Measurements from ENCODE around the gene ARID2. TPM values are rescaled to one million over a fixed set of nuclear protein-coding genes. Genes with fewer than 3 reads are reported as not detected.

ARID2 gene
- polyA plus RNA-seq, 3 donors: 3.7 to 4.7 (median 4.7) TPM

DNA sequence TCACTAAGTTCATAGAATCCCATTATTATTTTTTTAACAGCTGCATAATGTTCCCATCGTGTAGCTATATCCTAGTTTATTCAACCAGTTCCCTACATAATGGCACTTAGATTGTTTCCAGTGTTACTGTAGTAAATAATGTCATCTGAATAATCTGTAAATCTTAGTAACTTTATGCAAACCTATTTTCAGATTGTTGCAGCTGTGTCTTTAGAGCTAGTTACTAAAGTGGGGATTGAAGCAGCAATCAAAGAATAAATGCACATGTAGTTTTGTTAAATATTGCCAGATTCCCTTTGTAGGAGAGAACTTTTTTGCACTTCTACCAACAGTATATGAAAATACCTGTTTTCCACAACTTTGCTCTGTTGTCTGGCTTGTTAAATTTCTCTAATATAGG, 13.1 kb downstream of the ARID2 start:
- no peak overlapping the region for H3K27ac ChIP-seq (ENCODE audit: low read depth, low read length)
- WGBS, 3 donors: 95 to 99% (median 98%) methylated on average over 1 of the region's 1 CpG

DNA sequence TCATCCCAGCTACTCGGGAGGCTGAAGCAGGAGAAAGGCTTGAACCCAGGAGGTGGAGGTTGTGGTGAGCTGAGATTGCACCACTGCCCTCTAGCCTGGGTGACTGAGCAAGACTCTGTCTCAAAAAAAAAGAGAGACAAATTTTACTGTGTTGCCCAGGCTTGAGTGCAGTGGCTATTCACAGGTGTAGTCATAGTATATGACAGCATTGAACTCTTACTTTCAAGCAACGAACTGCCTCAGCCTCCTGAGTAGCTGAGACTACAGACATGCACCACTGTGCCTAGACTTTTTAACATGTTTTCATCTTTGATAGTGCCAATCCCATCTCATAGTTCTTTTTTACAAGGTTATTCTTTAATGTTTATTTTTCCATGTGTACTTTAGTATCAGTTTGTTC, 13.7 kb downstream of the ARID2 start:
- WGBS, 3 donors: 69 to 95% (median 87%) methylated on average over 2 of the region's 2 CpGs
- H3K27ac ChIP-seq (ENCODE audit: low read depth, low read length): no peak overlapping the region

DNA sequence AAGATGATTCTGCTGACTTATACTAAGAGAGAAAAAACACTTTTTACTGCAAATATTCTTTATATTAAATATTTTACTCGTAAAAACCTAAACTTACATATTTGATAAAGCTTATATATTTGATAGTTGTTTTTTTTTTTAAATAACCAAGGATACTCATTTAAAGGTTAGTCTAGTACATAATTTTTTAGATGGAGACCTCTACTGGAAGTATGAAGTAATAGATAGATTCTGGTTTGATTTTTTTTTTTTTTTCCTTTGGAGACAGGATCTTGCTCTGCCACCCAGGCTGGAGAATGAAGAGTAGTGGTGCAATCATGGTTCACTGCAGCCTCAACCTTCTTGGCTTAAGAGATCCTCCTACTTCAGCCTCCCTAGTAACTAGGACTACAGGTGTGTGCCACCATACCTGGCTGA, 16.4 kb downstream of the ARID2 start:
- WGBS, 3 donors: 61 to 75% (median 67%) methylated on average over 1 of the region's 1 CpG
- no peak overlapping the region for H3K27ac ChIP-seq (ENCODE audit: low read depth, low read length)

DNA sequence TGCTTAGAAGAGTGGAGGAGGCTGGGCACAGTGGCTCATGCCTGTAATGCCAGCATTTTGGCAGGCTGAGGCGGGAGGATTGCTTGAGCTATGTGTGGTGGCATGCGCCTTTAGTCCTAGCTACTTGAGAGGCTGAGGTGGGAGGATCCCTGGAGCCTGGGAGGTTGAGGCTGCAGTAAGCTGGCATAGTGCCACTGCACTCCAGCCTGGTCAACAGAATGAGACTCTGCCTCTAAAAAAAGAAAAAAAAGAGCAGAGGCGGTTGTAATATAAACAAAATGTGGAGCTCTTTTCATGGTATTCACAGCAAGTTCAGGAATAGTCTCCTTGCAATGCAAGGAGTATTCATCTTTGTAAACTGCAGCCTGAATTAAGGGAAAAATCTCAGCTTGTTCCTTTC, 27.2 kb downstream of the ARID2 start:
- 83 to 91% (median 86%) methylated on average over 3 of the region's 3 CpGs for WGBS, 3 donors
- no peak overlapping the region for H3K27ac ChIP-seq (ENCODE audit: low read depth, low read length)

DNA sequence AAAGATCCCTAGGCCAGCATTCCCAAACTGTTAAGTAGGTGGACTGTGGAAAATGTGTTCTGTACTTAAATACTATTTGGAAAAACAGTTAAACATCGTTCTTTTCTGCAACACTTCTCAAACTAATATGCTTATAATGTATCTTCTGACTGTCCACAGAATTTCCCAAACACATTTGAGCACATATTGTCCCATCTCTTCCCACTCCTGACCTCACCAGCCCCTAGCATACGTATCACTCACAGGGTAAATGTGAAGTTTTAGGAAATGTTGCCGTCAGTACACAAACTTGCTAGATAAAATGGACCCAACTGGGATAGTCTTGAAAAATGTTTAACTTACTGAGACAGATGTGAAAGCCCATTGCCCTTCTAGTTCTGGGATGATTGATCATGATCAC, 27.7 kb downstream of the ARID2 start:
- WGBS, 3 donors: 73 to 91% (median 84%) methylated on average over 3 of the region's 3 CpGs
- H3K27ac ChIP-seq (ENCODE audit: low read depth, low read length): no peak overlapping the region

DNA sequence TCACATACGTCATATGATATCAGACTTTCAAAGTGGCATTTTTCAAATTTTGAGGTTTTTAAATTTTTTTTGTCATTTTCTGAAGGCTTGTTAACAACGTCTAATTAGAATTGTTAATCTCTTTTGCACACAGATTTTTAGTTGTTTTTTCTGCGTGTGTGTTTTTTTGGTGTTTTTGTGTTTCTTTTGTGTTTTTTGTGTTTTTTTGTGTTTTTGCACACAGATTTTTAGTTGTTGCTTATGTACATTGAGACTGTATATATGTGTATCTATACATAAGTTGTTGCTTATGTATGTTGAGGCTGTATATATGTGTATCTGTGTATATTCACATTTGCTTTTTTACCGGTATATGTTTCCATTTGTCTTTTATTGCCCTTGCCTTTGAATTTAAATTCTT, 30.8 kb downstream of the ARID2 start:
- 93 to 96% (median 94%) methylated on average over 4 of the region's 4 CpGs for WGBS, 3 donors
- no peak overlapping the region for H3K27ac ChIP-seq (ENCODE audit: low read depth, low read length)

DNA sequence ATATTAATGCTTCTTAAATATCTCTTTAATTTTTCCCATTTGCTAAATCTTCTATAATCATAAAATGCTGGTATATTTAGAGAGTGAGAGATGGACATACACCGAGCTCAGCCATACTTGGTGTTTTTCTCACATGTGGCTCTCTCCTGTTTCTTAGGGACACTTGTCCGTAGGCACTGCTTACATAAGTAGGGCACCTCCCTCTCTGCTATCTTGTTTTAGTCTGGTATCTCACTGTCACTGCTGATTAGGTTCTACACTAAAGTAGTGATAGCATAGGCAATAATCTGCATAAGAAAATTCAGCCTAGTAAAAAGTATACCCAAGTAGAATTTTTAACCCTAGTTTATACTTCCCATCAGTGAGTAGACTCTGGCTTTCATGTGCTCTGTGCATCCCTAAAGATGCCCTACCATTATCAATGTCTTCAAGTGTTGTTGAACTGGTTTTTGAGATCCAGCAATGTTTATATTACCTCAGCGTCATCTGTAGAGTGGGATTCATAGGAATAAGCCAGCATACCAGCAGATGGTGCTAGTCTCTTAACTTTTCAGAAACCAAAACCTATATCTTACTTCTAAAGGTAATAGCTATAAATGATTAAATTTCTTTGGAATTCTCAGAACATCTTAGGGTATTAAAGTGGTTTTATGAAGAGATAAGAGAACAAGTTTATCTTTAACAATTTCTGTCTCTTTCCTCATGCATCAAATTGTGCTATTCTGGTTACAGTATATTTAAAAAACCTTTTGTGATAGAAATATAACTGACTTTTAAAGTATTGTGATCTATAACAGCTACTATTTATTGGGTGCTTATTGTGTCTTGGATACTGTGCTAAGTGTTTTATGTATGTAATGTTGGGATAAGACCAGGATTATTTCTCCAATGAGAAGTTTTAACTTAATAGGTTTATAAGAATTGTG, 32.9 kb downstream of the ARID2 start:
- 34 to 61% (median 54%) methylated on average over 3 of the region's 3 CpGs for WGBS, 3 donors
- H3K27ac ChIP-seq (ENCODE audit: low read depth, low read length): no peak overlapping the region

DNA sequence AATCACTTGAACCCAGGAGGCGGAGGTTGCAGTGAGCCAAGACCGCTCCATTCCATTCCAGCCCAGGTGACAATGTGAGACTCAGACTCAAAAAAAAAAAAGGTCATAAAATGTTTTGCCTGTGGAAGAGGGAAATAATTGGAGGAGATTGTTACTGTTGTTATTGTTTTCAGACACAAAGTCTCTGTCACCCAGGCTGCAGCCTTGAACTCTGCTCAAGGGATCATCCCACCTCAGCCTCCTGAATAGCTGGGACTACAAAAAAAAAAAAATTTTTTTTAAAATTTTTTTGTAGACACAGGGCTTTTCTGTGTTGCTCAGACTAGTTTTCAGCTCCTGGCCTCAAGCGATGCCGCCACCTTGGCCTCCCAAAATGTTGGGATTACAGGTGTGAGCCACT, 33.9 kb downstream of the ARID2 start:
- WGBS, 3 donors: 97 to 98% (median 98%) methylated on average over 4 of the region's 4 CpGs
- no peak overlapping the region for H3K27ac ChIP-seq (ENCODE audit: low read depth, low read length)

DNA sequence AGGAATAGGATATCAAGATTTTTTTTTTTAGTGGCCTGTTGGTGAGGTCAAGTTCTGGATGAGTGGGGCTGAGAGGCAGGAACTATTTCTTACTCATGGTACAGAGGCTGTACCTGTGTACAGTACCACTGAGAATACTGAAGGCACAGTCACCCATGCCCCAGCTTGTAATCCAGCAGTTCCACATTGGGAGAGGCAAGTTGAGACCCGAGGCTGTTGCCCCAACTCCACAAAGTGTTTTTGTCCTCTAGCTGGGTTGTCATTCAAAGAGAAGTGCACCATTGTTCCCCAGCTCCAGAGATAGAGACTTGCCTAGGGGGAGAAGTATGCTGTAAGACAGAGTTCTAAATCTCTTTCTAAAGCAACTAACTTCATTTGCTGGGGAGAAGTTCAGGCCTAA, 38.7 kb downstream of the ARID2 start:
- WGBS, 3 donors: 88 to 100% (median 96%) methylated on average over 1 of the region's 1 CpG
- H3K27ac ChIP-seq (ENCODE audit: low read depth, low read length): no peak overlapping the region

DNA sequence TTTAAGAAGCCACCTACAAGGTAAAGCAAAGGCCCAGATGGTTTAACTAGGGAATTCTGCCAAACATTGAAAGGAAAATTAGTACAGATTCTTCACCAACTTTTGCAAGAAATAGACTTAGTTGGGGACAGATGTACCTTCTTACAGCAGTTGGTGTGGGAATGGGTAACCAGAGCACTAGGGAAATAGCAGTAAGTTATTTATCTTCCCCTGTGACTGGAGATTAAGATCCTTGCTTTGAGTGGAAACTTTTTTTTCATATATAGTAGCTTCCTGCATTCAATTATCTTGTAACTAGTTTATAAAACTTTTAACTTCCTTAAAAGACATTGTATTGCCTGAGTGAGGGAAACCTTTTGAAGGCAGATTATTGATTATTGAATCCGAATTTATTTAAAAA, 44.2 kb downstream of the ARID2 start:
- no peak overlapping the region for H3K27ac ChIP-seq (ENCODE audit: low read depth, low read length)
- 82 to 96% (median 87%) methylated on average over 1 of the region's 1 CpG for WGBS, 3 donors

DNA sequence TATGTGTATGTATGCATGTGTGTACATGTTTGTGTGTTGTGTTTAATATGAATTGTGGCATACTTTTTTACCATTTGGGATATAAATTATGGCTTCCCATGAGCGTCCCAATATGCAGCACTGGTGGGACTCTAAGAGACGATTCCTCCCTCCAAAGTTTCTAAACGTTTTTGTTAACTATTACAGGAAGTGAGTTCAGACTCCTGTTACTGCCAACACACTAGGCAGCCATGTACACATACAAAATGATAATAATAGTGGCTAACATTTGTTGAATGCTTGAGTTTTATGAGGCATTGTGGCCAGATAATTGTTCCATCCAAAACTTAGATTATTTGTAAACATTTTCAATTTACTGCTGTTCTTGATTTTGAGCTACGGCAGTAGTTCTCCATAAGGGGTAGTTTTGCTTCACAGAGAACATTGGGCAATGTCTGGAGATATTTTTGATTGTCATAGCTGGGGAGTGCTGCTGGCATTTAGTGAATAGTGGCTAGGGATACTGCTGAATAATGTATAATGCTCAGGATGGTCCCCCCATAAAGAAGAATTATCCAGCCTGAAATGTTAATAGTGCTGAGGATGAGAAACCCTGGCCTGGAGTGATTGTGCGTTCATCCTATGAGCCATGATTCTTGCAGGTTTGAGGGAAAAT, 45.1 kb downstream of the ARID2 start:
- WGBS, 3 donors: 43 to 74% (median 51%) methylated on average over 5 of the region's 5 CpGs
- H3K27ac ChIP-seq (ENCODE audit: low read depth, low read length): no peak overlapping the region

DNA sequence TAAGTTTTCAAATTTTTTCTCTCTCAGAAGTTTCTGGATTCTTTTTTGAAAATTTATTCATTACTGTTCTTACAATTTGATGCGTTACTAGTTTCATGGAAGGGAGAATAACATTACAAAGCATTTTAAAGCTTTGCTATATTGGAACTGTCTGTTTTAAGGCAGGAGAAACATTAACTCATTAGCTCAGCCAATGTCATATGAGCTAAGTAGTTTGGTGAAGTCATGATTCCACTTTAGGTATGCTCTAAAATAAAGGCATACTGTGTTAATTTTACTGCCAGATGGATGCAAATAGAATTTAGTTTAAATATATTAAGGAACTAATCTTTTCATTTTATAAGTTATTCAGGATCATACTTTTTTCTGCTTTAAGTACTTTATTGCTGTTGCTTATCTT, 46.0 kb downstream of the ARID2 start:
- whole genome bisulfite sequencing, 3 donors: 91 to 93% (median 92%) methylated on average over 1 of the region's 1 CpG
- no peak overlapping the region for H3K27ac ChIP-seq (ENCODE audit: low read depth, low read length)

DNA sequence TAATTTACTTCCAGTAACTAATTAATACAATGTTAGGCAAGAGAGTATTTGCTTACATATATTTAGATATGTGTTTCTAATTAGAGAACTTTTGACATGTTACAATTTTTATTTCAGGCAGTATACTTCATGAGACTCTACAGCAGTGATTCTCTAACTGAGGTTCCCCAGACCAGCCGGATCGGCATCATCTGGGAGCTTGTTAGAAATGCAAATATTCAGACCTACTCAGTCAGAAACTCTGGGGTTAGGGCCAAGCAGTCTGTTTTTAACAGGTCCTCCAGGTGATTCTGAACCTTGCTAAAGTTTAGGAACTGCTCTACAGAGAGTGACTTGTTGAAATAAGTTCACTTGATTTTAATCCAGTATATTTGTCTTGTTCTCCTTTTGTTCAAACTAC, 46.5 kb downstream of the ARID2 start:
- 27 to 80% (median 70%) methylated on average over 2 of the region's 2 CpGs for WGBS, 3 donors
- H3K27ac ChIP-seq (ENCODE audit: low read depth, low read length): no peak overlapping the region

DNA sequence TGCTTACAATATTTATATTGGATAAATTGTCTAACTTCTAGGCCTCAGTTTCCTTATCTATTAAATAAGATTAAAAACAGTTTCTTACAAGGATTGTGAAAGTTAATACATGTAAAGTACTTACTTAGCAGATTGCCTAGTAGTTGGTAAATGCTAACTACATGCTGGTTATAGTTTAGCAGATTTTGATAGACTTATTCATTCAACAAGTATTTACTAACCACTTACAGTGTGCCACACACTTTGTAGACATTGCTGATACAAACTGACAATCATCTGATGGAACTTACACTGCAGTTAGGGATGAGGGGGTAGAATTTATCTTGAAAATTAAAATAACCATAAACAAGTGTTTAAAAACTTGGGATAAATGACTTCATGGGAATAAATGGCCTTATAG, 50.4 kb downstream of the ARID2 start:
- no peak overlapping the region for H3K27ac ChIP-seq (ENCODE audit: low read depth, low read length)

DNA sequence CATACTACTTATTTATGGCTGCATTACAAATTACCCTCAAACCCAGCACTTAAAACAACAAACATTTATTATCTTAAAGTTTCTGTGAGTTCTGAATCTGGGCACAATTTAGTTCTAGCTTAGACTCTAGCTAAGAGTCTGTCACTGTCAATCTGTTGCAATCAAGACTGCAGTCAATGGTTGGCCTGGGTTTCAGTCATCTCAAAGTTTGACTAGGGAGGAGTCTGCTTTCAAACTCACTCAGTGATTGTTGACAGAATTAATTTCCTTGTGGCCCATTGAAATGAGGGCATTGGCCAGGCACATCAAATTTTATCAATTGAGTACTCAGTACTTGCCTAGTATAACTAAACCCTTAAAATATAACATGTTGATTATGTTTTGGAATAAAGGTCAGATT, 51.6 kb downstream of the ARID2 start:
- no peak overlapping the region for H3K27ac ChIP-seq (ENCODE audit: low read depth, low read length)

DNA sequence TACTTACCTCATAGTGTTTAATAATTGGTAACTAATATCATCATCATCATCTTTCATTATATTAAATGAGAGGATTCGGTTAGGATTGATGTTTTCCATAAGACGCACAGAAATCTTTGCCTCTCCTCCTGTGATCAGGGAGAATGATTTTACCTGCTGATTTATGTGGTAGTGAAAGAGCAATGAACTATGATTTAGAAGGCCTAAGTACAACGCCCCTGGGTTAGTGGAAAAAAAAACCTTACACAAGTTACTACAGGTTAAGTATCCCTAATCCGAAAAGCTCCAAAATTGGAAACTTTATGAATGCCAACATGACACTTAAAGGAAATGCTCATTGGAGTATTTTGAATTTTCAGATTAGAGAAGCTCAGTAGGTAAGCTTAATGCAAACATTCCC, 55.8 kb downstream of the ARID2 start:
- no peak overlapping the region for H3K27ac ChIP-seq (ENCODE audit: low read depth, low read length)
- 82 to 98% (median 95%) methylated on average over 4 of the region's 4 CpGs for WGBS, 3 donors

DNA sequence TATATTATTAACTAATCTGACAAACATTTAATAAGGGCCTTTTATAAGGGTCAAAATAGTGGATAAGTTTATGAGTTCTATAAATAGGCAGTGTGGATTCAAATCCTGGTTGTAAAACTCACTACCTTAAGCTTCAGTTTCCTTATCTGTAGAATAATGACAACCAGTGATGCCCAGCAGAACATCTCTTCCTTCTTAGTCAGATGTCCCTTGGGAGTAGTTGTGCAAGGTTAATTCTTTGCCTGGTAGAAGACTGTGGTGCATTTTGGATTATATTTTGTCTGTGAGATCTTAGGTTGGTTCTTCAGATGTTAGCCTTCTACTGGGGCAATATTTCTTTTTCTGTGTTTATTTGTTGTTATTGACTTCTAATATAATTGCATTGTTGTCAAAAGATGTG, 59.5 kb downstream of the ARID2 start:
- no peak overlapping the region for H3K27ac ChIP-seq (ENCODE audit: low read depth, low read length)

DNA sequence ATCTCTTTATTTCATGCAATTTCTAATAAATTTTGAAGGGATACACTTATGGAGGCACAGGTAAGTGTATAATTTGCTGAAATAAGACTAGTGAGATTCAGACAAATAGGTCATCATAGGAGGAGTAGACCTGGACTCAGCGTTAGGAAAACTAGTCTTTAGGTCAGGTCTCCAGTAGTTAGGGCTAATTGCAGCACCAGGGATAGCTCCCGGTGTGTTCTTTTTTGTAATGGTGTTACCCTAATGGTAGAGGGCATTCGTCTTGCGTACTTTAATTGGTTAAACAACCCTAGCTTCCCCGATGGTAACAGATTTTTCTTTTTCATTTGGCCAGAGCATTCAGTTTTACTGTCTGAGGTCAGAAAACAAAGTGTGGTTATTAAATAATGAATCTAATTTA, 64.9 kb downstream of the ARID2 start:
- no peak overlapping the region for H3K27ac ChIP-seq (ENCODE audit: low read depth, low read length)
- 90 to 96% (median 90%) methylated on average over 5 of the region's 5 CpGs for whole genome bisulfite sequencing, 3 donors

DNA sequence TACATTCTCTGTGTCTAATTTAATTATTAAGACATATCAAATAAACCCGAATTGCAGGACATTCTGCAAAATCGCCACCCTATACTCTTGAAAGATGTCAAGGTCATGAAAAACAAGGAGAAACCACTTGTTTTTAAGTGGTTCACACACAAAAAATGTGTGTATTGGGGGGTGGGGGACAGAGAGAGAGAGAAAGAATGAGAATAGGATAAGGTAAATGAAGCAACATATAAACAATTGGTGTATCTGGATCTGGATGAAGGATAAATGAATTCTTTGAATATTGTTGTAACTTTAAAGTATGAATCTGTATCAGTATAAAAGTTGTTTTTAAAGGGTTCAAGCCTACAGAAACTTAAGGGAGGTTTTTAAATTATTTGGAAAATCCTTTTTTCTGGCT, 72.1 kb downstream of the ARID2 start:
- WGBS, 3 donors: 96 to 98% (median 97%) methylated on average over 2 of the region's 2 CpGs
- H3K27ac ChIP-seq (ENCODE audit: low read depth, low read length): no peak overlapping the region

DNA sequence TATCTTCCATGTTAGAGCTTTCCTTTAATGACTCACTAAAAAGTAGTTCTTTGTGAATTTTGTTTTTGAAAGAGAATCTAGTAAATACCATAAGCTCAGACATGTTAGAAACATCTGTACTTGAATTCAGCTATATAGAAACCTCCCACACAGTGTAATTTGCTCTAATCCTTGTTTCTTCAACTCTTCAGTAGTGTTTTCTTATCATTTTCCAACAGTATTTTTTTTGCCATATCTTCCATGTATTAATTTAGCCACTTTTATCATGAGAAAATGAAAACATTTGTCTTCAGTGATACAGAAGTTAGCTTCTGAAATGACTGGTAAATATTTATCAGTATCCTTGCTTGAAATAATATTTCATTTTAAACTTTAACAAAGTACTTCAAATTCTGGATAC, 73.6 kb downstream of the ARID2 start:
- H3K27ac ChIP-seq (ENCODE audit: low read depth, low read length): no peak overlapping the region
